HCT116 (cell line): Measurements from ENCODE around the gene PRLH. TPM values are rescaled to one million over a fixed set of nuclear protein-coding genes. Genes with fewer than 3 reads are reported as not detected.

Experiments
- ATAC-seq: fragments of 200-7000 bp; cut with Tn5 transposase; 2 replicates; pipeline ENCODE4 v1.9.1; 2020; ENCODE audit warnings: mild to moderate bottlenecking, moderate library complexity
- BruUV-seq: library from RNA; stranded (reverse); fragments of 400-500 nt; replicated peaks from 2 replicates; lab custom pipeline; 2021; lab: Mats Ljungman, UMichigan
- CTCF ChIA-PET: fragments of 300-600 bp; sonication (Branson Sonifier 250); formaldehyde crosslinking; loops from one replicate; lab custom pipeline; 2021; ENCODE audit warnings: antibody characterized with exemption; lab: Charles Lee
- POLR2A ChIA-PET: fragments of 300-600, 350-600 bp; sonication (Branson Sonifier 250); formaldehyde crosslinking; loops from one replicate; lab custom pipeline; 2021; ENCODE audit warnings: antibody characterized with exemption; lab: Charles Lee
- RAD21 ChIA-PET, 2 experiments: fragments of 300-600 bp; sonication (Branson Sonifier 250); formaldehyde crosslinking; loops; one replicate each; lab custom pipeline; 2023; ENCODE audit warnings: low total read pairs in 2 of 2; ENCODE audit not compliant: uncharacterized antibody in 2 of 2, unreplicated experiment in 2 of 2, low non-redundant PET in 1 of 2; lab: Charles Lee
- DNase-seq: peaks from one replicate; pipeline ENCODE4 v3.0.0-alpha.2; 2010; ENCODE audit warnings: low read depth, low spot score
- H2AFZ ChIP-seq: fragments of 200-600 bp; shearing (Covaris generic), sonication (generic); 2 replicates; pipeline ENCODE4 v1.6.1; 2017; ENCODE audit warnings: low read depth, mixed run types, mixed read lengths, antibody characterized with exemption, low read length; ENCODE audit not compliant: poor library complexity, severe bottlenecking
- H3K27ac ChIP-seq: 2 replicates; pipeline ENCODE4 v1.5.1; 2012; ENCODE audit warnings: low read depth, low read length
- H3K27me3 ChIP-seq: fragments of 200-600 bp; sonication (generic); 2 replicates; pipeline ENCODE4 v1.6.1; 2016; ENCODE audit warnings: mixed run types, low read length, mixed read lengths; ENCODE audit not compliant: insufficient read depth
- H3K36me3 ChIP-seq, 2 experiments: fragments of 200-500 bp in 1 of 2; fragments of 200-600 bp in 1 of 2; sonication (Bioruptor generic) in 1 of 2; sonication (generic) in 1 of 2; 2 replicates each; pipeline versions ENCODE4 v1.5.1 to v1.6.1; 2014 to 2016; ENCODE audit warnings: low read length in 2 of 2, inconsistent platforms in 1 of 2, mixed read lengths in 1 of 2, mixed run types in 1 of 2; ENCODE audit not compliant: insufficient read depth in 2 of 2, control insufficient read depth in 1 of 2
- H3K4me1 ChIP-seq, 2 experiments: fragments of 200-600 bp in 1 of 2; sonication (generic) in 1 of 2; 2 replicates each; pipeline versions ENCODE4 v1.5.1 to v1.6.1; 2012 to 2017; ENCODE audit warnings: low read length in 2 of 2, inconsistent platforms in 1 of 2, mild to moderate bottlenecking in 1 of 2, mixed read lengths in 1 of 2, mixed run types in 1 of 2, moderate library complexity in 1 of 2; ENCODE audit not compliant: insufficient read depth in 2 of 2, control insufficient read depth in 1 of 2
- H3K4me2 ChIP-seq: fragments of 200-600 bp; sonication (generic); 2 replicates; pipeline ENCODE4 v1.6.1; 2017; ENCODE audit warnings: mixed run types, low read length, mixed read lengths
- H3K4me3 ChIP-seq, 2 experiments: fragments of 200-600 bp in 1 of 2; sonication (generic) in 1 of 2; replicated peaks in 1 of 2; 2 replicates each; pipeline ENCODE4 v1.5.1; 2011 to 2016; ENCODE audit warnings: low read length in 2 of 2, control low read depth in 1 of 2, low read depth in 1 of 2, mild to moderate bottlenecking in 1 of 2, mixed read lengths in 1 of 2, mixed run types in 1 of 2
- H3K79me2 ChIP-seq: fragments of 200-600 bp; sonication (generic); 2 replicates; pipeline ENCODE4 v1.6.1; 2017; ENCODE audit warnings: mild to moderate bottlenecking, mixed run types, low read length, moderate library complexity, mixed read lengths; ENCODE audit not compliant: insufficient read depth
- H3K9ac ChIP-seq: fragments of 200-600 bp; sonication (generic); 2 replicates; pipeline ENCODE4 v1.6.1; 2016; ENCODE audit warnings: low read length, mixed read lengths
- H3K9me2 ChIP-seq: fragments of 200-600 bp; sonication (generic), shearing (Covaris generic); 2 replicates; pipeline ENCODE4 v1.6.1; 2017; ENCODE audit warnings: mixed run types, mild to moderate bottlenecking, moderate library complexity; ENCODE audit not compliant: insufficient read depth
- H3K9me3 ChIP-seq, 2 experiments: fragments of 200-500 bp in 1 of 2; fragments of 200-600 bp in 1 of 2; sonication (Bioruptor generic) in 1 of 2; sonication (generic) in 1 of 2; 2 replicates each; pipeline ENCODE4 v1.6.1; 2014 to 2017; ENCODE audit warnings: low read length in 2 of 2, mixed read lengths in 2 of 2, inconsistent platforms in 1 of 2, low read depth in 1 of 2, mild to moderate bottlenecking in 1 of 2, mixed run types in 1 of 2, moderate library complexity in 1 of 2; ENCODE audit not compliant: control insufficient read depth in 1 of 2, insufficient read depth in 1 of 2
- H4K20me1 ChIP-seq: fragments of 200-600 bp; sonication (generic), shearing (Covaris generic); 2 replicates; pipeline ENCODE4 v1.6.1; 2017; ENCODE audit warnings: mixed run types, mild to moderate bottlenecking, moderate library complexity; ENCODE audit not compliant: insufficient read depth
- ELF1 ChIP-seq: IDR thresholded peaks from 2 replicates; pipeline ENCODE4 v1.6.1; 2012; ENCODE audit warnings: low read depth, borderline replicate concordance
- RAD21 ChIP-seq: IDR thresholded peaks from 2 replicates; pipeline ENCODE4 v1.6.1; 2012; ENCODE audit warnings: low read depth, mild to moderate bottlenecking
- SRF ChIP-seq: IDR thresholded peaks from 2 replicates; pipeline ENCODE4 v1.6.1; 2012; ENCODE audit warnings: low read depth
- intact Hi-C: fragments of 100-400 bp; cut with micrococcal nuclease; formaldehyde crosslinking; loops from 2 replicates; pipeline ENCODE4 v1.10.0; 2022
- total RNA-seq: library from RNA; stranded (reverse); gene quantifications from one replicate; pipeline ENCODE4 v1.2.1, GENCODE V29; 2021; ENCODE audit not compliant: unreplicated experiment
- TF ChIP-seq, protein P1 (sequence below): IDR thresholded peaks from 2 replicates; pipeline ENCODE4 v1.6.1; 2012
- TF ChIP-seq, protein P2 (sequence below): IDR thresholded peaks from 2 replicates; pipeline ENCODE4 v1.6.1; 2012; ENCODE audit warnings: low read depth

Gene PRLH
- total RNA-seq, 1 experiment from 2014 or later = not detected

DNA sequence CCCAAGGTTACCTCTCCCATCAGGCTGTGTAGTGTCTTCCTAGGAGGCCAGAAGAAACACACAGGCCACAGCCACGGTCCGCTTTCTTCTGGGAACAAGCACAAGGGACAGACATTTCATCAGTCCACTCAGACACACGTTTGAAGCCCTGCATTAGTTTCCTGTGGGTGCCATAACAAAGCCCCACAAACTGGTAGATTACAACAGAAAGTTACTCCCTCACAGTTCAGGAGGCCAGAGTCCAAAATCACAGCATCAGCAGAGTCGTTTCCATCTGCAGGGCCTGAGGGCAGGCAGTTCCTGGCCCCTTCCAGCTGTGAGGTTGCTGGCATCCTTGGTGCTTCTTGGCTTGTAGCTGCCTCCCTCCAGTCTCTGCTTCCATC, 8.8 kb upstream of the PRLH start:
- Histone ChIP-seq H3K9me2 (no peaks in the 10 kb centered on the region), H2AFZ (no peak overlapping the region), H4K20me1 (no peaks in the 10 kb centered on the region), H3K4me3 (no peak overlapping the region), H3K79me2 (no peaks in the 10 kb centered on the region), H3K4me1 (no peaks in the 10 kb centered on the region)
- no peak for DNase-seq
- RAD21 ChIA-PET = interaction anchor here in 1 of 2 experiments (0.6 kb wide), 1 partner anchor 8 kb away, joined by 3 read pairs; no protein-coding TSS in a partner anchor
- POLR2A ChIA-PET = no interaction called here
- no TSS peak for BruUV-seq
- no peak for TF ChIP-seq RAD21
- TF ChIP-seq, protein P1, sequence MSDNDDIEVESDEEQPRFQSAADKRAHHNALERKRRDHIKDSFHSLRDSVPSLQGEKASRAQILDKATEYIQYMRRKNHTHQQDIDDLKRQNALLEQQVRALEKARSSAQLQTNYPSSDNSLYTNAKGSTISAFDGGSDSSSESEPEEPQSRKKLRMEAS = no peak
- TF ChIP-seq, all 23 proteins: peak for 0
- CTCF ChIA-PET = no interaction called here
- Histone ChIP-seq H3K36me3 (peaks cover 9 to 28% of the 10 kb centered on the region in 2 experiments), H3K27me3 (no peaks in the 10 kb centered on the region), H3K27ac (no peak overlapping the region), H3K4me2 (no peak overlapping the region), H3K9me3 (peaks cover 11 to 14% of the 10 kb centered on the region in 2 experiments; a peak in 3 of 4 replicates), H3K9ac (no peak overlapping the region)
- ATAC-seq = no peak
- intact Hi-C loops = no loop called here

DNA sequence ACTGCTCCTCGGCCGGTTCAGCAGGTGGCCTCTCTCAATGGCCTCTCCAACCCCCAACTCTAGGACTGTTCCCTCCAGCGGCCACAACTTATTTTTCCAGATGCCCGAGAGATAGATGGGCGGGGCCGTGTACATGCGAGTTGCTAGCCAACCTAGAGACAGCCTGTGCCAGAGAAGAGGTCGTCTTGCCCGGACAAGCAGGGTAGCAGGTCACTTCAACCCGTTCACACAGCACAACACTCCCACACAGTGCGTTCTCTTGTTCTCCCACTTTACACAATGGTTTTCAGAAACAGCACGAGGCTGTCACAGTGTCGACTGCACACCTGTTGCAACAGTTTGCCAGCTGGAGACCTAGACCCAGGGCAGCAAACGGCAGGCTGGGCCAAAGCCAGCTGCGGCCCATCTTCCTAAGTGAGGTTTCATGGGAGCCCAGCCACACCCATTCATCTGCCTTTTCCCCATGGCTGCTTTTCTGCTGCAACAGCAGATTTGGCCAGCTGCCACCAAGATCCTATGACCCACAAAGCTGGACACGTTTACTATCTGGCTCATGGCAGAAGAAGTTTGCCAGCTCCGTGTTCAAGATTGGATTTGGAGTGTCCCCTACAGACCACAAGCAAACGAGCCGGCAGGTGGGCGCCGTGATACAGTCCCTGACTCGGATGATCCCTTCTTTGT, 7.3 kb upstream of the PRLH start:
- Histone ChIP-seq H3K27me3 (no peaks in the 10 kb centered on the region), H4K20me1 (no peaks in the 10 kb centered on the region), H3K4me3 (no peak overlapping the region), H3K4me2 (no peak overlapping the region), H3K4me1 (no peaks in the 10 kb centered on the region), H3K27ac (no peak overlapping the region), H3K36me3 (peaks cover 9 to 13% of the 10 kb centered on the region in 2 experiments; a peak in 3 of 4 replicates), H2AFZ (no peak overlapping the region), H3K9me3 (peaks cover 11% of the 10 kb centered on the region in 2 experiments; a peak in 3 of 4 replicates), H3K9ac (no peak overlapping the region), H3K9me2 (no peaks in the 10 kb centered on the region), H3K79me2 (no peaks in the 10 kb centered on the region)
- ChIA-PET POLR2A (no interaction called here), RAD21 (no interaction called here), CTCF (no interaction called here)
- BruUV-seq = no TSS peak
- no peak for ATAC-seq
- no peak for DNase-seq
- TF ChIP-seq, protein P2, sequence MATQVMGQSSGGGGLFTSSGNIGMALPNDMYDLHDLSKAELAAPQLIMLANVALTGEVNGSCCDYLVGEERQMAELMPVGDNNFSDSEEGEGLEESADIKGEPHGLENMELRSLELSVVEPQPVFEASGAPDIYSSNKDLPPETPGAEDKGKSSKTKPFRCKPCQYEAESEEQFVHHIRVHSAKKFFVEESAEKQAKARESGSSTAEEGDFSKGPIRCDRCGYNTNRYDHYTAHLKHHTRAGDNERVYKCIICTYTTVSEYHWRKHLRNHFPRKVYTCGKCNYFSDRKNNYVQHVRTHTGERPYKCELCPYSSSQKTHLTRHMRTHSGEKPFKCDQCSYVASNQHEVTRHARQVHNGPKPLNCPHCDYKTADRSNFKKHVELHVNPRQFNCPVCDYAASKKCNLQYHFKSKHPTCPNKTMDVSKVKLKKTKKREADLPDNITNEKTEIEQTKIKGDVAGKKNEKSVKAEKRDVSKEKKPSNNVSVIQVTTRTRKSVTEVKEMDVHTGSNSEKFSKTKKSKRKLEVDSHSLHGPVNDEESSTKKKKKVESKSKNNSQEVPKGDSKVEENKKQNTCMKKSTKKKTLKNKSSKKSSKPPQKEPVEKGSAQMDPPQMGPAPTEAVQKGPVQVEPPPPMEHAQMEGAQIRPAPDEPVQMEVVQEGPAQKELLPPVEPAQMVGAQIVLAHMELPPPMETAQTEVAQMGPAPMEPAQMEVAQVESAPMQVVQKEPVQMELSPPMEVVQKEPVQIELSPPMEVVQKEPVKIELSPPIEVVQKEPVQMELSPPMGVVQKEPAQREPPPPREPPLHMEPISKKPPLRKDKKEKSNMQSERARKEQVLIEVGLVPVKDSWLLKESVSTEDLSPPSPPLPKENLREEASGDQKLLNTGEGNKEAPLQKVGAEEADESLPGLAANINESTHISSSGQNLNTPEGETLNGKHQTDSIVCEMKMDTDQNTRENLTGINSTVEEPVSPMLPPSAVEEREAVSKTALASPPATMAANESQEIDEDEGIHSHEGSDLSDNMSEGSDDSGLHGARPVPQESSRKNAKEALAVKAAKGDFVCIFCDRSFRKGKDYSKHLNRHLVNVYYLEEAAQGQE = no peak
- no peak for TF ChIP-seq SRF
- TF ChIP-seq, protein P1 = no peak
- no peak for TF ChIP-seq ELF1
- intact Hi-C loops = no loop called here
